Measurements from ENCODE around the gene SMCHD1.
"Not testable (repeated sequence)": the region's sequence is repeated elsewhere in the genome, so short reads cannot be mapped to it uniquely, and the experiment has no call there.

SMCHD1 gene

DNA sequence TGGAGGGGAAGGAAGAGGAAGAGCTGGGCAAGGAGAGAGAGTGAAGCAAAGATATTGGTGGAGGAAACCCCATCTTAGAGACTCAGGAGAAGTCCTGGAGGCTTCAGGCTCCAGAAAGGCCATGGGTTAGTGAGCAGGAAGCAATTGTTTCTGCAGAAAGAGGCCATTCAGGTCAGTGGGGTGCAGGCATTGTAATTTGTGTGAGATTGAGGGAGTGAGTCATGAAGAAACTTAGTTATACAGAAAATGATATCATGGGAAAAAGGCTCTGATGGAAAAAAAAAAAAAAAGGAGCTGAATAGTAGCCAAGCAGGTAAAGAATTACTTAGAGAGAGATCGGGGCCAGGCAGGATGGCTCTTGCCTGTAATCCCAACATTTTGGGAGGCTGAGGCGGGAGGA, 195.3 kb downstream of the SMCHD1 start:
- TF ChIP-seq, protein P1, sequence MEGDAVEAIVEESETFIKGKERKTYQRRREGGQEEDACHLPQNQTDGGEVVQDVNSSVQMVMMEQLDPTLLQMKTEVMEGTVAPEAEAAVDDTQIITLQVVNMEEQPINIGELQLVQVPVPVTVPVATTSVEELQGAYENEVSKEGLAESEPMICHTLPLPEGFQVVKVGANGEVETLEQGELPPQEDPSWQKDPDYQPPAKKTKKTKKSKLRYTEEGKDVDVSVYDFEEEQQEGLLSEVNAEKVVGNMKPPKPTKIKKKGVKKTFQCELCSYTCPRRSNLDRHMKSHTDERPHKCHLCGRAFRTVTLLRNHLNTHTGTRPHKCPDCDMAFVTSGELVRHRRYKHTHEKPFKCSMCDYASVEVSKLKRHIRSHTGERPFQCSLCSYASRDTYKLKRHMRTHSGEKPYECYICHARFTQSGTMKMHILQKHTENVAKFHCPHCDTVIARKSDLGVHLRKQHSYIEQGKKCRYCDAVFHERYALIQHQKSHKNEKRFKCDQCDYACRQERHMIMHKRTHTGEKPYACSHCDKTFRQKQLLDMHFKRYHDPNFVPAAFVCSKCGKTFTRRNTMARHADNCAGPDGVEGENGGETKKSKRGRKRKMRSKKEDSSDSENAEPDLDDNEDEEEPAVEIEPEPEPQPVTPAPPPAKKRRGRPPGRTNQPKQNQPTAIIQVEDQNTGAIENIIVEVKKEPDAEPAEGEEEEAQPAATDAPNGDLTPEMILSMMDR (conservative IDR thresholded peaks at IDR 0.05; ENCODE audit: low read depth) = no peak
- no peak for DNase-seq (ENCODE audit: low spot score)
- ChIA-PET POLR2A (ENCODE audit: low non-redundant PET) (no interaction called here), CTCF (no interaction called here)
- no peak overlapping the region for H3K27ac ChIP-seq

DNA sequence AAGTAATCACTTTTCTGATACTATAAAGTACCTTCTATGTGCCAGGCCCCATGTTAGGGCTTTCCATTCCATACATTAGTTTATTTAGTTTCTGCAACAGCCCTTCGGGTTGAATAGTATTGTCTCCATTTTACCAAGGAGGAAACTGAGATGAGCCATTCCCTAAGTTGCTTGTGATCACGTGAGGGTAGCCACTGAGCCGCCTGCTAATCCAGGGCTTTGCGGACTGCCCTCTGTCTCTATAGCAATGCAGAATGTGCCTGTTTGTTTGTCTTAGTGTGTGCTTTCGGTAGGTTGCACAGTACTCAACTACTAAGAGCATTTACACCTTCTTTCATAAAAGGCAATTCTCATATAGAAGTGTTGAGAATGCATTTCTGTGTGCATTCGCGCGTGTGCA, 196.2 kb downstream of the SMCHD1 start:
- H3K27ac ChIP-seq = no peak overlapping the region
- ChIA-PET CTCF (no interaction called here), POLR2A (ENCODE audit: low non-redundant PET) (no interaction called here)
- TF ChIP-seq, protein P1 (conservative IDR thresholded peaks at IDR 0.05; ENCODE audit: low read depth) = no peak
- no peak for DNase-seq (ENCODE audit: low spot score)

DNA sequence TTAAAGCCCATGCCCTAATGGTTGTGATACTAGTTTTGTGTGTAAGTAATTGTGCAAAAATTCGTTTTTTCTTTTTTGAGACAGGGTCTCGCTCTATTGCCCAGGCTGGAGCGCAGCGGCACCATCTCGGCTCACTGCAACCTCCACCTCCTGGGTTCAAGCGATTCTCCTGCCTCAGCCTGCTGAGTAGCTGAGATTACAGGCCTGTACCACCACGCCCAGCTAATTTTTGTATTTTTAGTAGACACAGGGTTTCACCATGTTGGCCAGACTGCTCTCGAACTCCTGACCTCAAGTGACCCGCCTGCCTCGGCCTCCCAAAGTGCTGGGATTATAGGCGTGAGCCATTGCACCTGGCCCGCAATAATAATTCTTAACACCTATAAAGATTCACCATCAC, 196.9 kb downstream of the SMCHD1 start:
- POLR2A ChIA-PET (ENCODE audit: low non-redundant PET); H3K27ac ChIP-seq; DNase-seq (ENCODE audit: low spot score); CTCF ChIA-PET: not testable (repeated sequence)

DNA sequence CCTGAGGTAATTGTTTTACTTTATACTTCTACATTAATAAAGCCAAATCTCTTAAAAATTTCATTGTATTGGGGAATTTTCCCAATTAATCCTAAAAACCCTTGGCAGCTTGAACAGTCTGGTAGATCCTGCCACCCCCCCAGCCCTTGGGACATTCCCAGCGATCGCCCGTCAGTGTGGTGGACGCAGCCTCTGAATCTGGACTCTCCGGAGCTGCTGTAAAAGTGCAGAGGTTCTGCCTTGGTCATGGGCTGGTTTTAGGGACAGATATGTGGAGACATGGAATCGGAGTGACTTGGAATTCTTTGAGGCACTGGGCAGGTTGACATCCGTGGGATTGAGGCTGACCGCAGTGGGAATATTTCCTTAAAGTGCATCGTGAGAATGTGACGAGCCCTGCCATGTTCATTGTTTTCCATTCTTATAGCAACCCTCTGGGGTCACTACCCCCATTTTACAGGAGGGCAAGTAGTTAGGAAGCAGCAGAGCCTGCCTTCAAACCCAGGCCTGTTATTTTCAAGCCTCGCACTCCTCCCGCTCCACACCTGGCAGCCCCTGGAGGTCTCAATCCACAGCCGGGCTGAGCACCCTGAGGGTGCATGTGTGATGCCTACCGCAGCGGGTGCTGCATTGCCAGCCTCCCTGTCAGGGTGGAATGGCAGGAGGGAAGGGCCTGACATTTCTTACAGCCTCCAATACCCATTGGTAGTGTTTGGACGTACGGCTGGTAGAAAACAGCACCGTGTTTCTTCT, 197.8 kb downstream of the SMCHD1 start:
- ChIA-PET CTCF (no interaction called here), POLR2A (ENCODE audit: low non-redundant PET) (no interaction called here)
- TF ChIP-seq, protein P1 (conservative IDR thresholded peaks at IDR 0.05; ENCODE audit: low read depth) = no peak
- no peak overlapping the region for H3K27ac ChIP-seq
- no peak for DNase-seq (ENCODE audit: low spot score)

DNA sequence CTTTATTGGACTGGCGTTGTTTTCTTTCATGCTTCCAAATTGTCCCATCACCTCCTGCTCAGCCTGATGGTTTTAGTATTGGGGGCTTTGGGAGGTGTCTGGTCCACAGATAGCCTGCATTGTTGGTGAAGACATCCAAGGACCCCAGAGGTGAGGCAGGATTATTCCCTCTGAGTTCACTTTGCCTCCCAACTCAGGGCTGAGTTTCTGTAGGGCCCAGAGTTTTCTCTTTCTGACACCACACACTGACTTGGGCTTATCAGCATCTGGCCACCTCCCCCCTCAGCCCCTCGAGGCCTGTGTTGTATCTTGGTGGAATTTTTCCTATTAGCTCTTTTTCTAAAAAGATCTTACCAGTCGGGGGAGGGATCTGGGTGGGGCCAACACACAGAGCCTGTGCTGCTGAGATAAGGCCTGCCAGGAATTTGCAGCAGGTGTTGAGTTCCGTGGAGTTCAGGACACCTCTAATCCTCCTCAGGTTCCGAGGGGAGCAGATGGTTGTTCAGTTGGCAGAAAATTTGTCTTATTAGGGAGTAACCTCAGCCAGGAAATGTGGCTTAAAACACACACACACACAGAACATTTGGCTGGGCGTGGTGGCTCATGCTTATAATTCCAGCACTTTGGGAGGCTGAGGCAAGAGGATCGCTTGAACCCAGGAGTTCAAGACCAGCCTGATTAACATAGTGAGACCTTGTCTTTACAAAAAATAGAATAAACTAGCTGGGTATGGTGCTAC, 198.6 kb downstream of the SMCHD1 start:
- ChIA-PET CTCF (no interaction called here), POLR2A (ENCODE audit: low non-redundant PET) (no interaction called here)
- no peak overlapping the region for H3K27ac ChIP-seq
- DNase-seq (ENCODE audit: low spot score) = no peak
- TF ChIP-seq, protein P1 (conservative IDR thresholded peaks at IDR 0.05; ENCODE audit: low read depth) = no peak

All from RWPE1 (cell line).